Stimulated activated CD8-positive, alpha-beta memory T cell treated with anti-CD3 and anti-CD28 coated beads, Interleukin-12 subunit alpha, Interleukin-12 subunit beta, amount 100 ng/mL, for 24 hours (primary cell): ENCODE data around the gene ATP8A1.

ENCODE experiments used
- DNase-seq: peaks from one replicate; pipeline ENCODE4 v3.0.0-alpha.2; 2020; ENCODE audit errors: extremely low read depth

ATP8A1 gene

DNA sequence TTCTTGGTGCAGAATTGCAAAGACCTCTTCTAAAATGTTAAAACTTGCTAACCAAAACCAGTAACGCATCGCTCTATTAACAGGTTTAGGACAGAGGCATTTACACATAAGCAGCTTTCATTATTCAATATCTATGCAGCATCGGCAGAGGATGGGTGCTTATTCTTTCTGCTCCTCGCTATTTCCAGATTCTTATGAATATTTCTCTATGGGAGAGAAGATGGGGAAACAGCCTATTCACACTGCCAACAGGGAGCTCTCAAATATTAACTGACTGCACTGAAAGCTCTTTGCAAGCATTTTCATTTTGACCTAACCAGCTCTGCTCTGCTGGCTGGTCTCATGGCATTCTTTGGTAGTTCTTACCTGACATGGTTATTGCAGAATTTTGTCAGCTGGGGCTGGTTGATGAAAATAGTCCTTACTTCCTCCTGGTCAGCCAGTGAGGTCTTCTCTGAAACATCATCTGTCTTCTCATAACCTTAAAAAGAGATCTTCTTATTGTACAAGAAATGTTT is 30.2 kb downstream of the ATP8A1 start:
- DNase-seq: no peak

DNA sequence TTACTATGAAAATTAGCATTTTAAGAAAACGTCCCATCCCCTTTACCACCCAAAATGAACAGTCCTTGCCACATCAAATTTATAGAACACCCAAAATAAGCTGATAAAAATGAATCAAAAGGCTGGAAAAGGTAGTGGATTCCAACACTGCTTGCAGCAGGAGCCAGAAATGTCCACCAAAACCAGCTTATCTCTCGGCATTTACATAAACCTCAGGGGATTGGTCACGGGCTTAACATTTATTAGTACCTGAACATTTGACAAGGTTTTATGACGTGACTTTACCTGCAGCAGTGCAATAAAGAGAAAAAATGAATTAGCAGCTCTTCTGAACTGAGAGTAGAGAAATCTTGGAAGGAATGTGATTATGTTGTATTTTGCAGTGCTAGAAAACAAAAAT is 31.6 kb downstream of the ATP8A1 start:
- no peak for DNase-seq

DNA sequence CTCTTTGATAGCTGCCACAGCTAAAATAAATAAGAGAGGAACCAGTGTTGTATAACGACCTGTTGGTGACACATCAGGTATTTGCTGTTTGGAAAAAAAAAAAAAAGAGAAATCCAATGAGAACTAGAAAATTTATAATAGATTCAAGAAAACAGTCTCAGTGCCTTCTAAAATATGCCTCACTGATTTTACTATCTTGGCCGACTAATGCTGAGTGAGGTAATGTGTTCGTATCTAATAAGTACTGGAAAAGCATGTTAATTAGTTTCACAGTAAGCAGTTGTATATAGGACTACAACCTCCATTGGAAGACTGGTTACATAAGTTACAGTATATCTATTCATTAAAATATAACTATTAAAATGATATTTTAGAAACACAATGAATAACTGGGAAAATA is 32.4 kb downstream of the ATP8A1 start:
- DNase-seq: no peak

DNA sequence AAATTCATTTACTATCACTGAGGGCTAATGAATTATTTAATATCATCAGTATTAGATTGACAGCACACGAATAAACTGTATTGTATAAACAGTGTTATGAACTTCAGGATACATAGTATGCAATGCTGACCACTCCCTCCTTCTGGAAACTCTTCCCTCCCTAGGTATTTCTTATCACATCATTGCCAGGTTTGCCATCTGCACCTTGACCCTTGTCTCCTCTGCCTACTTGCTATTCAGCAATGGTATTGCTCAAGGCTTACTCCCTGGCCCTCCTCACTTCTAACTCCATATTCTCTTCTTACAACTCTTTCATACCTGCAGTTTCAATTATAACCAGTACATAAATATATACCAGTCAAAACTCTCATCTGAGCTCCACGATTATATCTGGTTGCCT is 38.9 kb downstream of the ATP8A1 start:
- no peak for DNase-seq

DNA sequence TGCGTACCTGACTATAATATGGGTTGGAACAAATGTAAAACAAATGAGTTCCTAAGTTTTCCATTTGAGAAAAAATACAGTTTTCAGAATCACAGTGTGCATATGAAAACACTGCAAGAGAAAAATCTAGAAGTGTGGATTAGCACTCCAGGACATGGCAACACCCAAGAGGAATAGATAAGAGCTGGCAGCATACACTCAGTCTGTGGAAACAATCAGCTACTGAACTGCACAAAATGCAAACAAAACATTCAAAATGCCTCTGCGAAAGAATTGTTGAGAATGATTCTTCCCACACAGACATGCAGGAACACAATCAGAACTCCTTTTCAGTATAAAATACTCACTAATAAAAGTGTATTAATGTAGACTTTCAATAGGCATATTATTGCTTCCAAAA is 39.9 kb downstream of the ATP8A1 start:
- no peak for DNase-seq

DNA sequence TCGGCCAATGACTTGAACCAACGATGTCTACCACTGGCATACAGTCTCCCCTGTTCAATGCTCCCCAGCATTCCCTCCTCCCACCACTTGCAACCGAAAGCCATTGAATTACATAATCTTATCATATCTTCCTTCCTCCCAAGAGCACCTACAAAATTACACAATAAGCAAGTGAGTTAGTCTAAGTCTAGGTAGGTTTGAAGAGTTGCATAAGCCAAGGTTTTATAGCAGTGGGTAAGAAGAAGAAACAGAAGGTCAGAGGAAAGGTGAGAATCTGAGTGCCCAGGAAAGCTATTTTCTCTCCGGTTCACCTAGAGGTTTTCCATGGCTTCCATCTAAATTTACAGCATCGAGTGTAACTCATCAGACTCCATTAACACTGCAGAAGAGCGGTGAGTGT is 40.3 kb downstream of the ATP8A1 start:
- DNase-seq: no peak

DNA sequence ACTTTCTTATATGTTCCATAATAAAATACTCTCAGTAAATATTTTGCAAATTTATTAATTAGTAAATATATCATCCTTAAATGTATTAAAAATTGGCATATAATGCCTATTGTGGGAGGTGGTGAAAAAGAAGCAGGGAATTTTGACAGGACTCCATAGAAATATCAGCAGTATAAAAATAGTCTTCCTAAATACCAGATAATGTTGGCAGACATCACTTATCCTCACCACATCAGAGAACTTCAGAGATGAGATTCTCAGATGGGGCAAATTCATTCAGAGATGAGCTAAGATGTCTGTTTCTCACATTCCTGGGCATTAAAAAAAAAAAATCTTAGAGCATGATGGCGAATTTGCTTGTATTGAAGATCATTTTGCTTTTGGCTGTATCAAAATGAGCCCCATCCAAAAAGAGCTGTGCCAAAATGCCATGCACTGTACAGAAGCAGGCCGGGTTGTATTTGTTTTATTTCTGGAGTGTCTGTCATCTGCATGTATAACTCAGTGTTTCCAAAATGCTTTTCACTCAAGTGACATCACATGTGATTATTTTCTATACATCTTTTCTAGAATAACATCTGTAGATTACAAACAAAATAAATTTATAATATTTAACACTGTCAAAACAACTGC is 41.7 kb downstream of the ATP8A1 start:
- DNase-seq: no peak

DNA sequence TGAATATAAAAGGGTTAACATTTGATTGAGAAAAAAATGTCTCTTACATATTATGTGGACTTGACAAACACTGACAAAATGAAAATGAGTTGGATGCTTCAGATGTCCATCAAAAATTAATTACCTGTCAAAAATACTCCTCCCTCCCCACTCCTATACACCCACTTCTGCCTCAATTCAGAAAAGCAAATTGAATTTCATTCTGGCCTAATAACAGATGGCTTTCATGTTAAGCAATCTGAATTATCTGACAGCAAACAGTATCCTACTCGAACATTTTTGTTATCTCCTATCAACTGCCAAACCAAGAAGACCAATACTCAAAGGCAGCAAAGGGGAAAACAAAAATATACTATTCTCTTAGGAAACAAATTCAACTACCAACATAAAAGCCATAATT is 44.0 kb downstream of the ATP8A1 start:
- no peak for DNase-seq

DNA sequence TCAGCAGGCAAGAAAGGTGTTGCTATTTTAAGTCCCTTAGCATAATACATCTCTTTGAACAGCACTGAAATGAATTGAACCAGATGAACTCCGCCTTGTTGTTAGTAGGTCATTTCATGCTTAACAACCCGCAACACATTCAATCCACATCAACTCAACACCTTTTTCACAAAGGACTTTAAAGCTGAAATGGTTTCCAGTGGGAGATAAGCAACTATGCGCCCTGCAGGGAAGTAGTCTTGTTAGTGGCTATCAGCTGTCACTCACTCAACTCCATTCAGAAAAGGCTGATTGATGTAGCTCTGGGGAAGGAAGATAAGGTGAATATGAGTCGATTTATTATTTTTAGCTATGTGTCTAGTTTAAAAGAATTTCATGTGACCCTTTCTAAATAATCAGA is 46.0 kb downstream of the ATP8A1 start:
- no peak for DNase-seq

DNA sequence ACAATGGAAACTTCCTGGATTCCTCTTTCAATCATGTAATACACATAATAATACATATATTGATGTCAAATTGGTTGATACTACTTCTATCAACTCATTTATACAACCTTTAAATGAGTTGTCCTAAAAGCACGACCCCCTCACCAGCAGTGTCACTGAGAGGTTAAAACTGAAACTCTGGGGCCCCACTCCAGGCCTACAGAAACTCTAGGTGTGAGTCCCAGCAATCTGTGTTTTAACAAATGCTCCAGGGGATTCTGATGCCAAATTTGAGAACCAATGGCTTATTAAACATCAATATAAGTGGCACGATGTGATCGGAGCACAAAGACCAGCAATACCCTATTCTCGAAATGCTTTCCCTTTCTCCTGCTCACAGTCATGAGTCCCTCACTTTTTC is 47.9 kb downstream of the ATP8A1 start:
- DNase-seq: no peak

DNA sequence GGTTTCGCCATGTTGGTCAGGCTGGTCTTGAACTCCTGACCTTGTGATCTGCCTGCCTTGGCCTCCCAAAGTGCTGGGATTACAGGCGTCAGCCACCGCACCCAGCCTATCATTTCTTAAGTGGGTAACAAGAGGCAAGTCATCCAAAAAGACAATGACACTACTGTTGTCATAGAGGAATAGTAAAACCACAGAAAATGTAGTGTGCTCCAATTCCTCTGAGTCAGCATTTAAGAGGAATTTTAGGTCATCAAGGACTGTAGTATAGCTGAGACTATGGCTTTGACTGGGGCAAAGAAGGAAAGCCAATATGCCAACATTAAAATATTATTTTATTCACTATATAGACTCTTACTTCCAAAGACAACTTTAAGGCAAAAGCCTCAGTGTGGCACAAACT is 48.4 kb downstream of the ATP8A1 start:
- DNase-seq: no peak

DNA sequence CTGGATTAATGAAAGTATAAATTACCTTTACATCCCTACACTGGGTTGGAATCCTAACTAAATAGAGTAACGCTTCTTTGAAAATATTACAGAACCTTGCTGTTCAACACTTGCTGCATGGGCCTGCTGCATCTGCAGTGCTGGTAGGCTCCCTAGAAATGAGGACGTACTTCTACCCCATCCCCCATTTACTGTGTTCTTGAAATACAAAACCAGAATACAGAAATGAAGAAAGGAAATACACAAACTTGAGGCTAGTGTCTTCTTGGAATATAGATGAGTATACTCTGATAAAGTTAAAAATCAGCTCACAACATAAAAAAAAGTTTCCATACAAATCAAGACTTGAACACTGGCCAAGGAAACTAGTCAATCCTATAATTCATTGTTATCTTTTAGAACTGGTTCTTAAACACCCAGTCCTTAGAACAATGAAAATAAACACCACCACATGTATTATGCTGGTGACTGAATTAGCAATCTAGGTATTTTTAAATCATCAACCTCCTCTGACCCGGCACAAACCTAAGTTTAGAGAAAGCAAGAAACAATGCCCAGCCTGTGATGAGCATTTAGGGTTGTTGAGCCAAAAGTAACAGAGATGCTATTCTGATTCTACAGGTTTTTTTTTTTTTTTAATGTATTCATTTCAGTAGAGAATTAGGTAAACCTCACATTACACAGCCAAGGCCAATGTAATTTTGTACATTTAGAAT is 49.7 kb downstream of the ATP8A1 start:
- DNase-seq: no peak

DNA sequence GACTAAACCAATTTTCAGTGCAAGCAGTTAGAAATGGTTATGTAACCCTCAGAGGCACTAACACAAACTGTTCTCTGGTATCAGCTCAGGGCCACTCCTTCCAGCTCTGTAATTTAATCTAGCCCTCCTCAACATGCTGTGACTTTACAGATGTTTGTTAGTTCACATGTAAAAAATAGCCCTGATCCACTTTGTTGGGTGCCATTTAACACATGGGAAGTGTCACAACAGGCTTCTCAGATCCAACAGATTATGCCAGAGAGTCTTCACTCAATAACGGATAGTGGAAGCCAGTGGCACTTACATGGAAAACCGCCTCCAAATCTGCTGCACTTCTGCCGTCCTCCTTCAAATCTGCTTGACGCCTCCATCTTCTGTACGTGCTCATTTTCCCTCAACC is 51.6 kb downstream of the ATP8A1 start:
- no peak for DNase-seq

DNA sequence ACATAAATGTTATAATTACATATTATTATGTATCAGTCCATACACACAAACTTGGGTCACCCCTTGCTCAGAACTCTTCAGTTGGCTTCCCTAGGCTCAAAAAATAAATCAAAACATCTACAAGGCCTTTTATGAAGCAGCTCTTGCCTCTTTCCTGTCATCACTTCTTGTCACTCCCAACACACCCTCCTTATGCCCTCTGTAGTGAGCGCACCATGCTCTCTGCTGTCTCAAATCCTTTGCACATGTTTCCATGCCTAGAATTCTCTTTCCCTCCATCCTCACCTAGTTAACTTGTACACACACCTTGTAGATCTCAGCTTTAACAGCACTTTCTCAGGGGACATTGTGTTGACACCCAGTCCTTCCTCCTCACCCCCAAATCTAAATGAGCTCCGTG is 53.0 kb downstream of the ATP8A1 start:
- no peak for DNase-seq

DNA sequence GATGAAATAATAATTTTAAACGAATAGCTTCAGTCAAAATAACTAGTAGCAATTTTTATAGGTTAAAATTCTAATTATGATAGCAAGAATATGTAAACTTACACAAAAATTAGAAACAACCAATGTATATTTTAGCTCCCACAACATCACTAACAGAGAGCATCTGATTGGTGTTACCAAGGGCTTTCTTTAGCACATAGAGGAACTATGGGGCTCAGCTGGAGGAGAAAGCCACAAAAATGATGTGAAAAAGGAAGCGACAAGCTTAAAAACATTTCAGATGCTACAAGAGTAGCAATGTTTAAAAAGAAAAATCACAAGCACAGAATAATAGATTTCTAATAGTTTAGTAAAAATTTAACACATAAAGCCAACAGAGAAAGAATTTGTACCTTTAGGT is 56.3 kb downstream of the ATP8A1 start:
- DNase-seq: no peak

DNA sequence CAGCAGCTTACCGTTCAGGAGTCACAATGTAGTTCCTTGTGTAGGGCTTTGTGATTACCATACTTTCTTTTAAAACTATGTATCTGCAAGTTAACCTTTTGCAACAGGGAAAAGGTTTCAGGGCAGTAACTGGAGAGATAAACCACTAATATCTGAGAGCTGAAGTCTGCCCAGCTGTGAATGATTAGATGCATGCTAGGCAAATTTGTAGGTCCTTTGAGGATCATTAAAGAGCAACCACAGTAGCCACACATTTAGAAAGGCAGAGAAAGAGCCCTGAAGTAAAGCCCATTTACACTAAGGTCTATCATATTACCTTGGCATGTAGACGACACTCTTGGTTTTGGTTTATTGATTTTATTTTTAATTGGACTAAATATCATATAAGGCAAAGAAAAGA is 60.0 kb downstream of the ATP8A1 start:
- DNase-seq: no peak

DNA sequence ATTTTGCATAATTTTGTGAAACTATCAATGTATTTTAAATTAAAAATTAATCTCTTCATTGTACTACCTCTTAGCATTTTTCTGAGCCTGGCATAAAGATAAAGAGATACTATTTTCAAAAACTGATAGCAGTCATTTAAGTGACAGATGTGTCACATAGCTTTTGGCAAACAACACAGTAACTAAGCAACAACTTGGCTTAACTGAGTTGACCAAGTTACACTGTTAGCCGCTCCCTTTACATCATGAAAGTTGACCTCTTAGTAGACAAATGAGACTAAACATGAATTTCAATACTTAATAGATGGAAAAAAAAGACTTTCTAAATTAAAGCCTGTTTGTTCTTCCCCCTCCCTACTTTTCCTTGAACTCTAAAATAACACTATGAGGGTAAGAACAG is 62.0 kb downstream of the ATP8A1 start:
- no peak for DNase-seq

DNA sequence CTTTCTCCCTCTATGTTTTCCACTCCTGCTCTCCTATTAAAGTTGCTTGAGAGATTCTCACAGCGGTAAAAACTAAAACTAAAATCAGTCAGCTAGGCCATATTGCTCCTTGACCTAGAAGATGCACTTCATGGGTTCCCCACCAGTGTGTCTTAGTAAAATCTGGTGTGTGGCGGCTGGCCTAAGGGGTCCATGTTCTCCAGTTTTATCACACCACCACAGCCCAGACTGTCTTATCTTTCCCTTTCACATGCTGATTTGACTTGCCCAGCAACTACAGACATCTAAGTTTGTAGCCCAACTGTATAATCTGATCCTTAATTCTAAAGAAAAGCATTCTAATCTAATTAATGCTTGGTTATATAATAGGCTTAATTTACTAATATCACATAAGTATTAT is 68.0 kb downstream of the ATP8A1 start:
- DNase-seq: no peak

DNA sequence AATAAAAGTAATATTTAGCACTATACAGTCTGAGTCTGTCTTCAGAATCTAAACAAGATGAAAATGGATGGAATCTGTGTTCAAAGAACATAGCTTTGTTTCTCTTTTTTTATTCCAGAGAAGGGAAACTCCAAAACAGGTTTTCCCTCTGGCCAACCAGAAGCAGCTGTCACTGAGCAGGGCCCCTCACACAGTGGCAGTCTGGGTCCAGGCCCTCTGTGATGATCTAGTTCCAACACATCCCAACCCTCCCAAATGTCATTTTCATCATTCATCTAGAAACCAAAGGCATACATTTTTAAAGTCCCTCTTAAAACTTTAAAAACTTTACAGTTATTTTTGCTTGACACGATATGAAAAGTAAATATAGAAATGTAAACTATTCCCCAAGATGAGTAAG is 70.1 kb downstream of the ATP8A1 start:
- DNase-seq: no peak

DNA sequence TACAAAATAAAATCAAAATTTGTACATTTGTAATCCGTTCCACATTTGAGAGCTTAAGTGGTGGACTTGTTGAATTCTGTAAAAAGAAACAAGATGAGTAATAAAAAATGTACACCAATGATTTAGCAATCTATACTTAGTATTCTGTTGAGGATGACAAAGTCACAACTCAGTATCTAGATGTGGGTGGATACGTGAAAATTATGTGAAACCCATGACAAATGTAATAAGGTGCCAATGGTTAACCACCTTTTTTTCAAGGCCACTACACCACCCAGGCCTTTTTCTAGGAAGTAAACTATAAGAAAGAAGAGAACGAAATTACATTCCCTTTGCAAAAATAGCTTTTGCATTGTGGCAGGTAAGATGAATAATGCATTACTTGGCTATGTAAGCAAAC is 77.0 kb downstream of the ATP8A1 start:
- DNase-seq: no peak

DNA sequence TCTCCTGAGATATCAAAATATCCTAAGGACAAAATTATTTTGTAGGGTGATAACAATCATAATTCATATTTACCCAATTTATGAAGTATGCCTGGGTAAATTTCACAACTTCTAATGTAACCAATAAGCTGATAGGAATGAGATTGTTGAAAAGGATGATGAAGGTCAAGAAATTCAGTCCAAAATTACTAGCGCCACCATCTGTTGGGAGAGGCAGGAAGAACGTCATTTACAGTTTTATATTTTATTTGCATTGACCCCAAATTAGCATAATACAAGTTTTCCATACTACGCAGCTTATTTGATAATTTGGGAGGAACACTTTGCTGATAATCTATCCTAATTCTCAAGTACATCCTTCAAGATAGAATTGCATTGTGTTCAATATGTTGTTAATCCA is 78.7 kb downstream of the ATP8A1 start:
- DNase-seq: no peak

DNA sequence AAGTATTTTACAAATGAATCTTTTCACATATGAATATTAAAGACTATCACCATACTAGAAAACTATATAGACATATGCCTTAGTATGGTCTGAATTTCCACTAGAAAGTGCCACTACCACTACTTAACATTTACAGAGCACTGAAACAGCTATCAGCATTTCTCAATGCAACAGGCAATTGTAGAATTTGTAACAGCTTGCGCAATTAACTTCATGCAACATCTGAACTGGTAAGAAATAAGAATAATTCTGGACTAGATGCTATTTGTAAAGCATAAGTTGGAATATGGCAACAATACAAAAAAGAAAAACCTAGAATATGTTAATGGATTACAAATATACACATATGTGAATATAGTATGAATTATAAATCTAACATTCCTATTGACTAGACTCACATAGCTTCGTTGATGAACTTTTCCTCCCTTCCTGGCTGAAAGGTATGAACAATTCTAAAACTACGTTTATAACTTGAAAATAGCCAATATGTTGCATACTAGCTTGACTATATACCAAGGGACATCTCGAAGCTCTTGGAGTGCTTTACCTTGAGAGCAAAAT is 82.0 kb downstream of the ATP8A1 start:
- no peak for DNase-seq

DNA sequence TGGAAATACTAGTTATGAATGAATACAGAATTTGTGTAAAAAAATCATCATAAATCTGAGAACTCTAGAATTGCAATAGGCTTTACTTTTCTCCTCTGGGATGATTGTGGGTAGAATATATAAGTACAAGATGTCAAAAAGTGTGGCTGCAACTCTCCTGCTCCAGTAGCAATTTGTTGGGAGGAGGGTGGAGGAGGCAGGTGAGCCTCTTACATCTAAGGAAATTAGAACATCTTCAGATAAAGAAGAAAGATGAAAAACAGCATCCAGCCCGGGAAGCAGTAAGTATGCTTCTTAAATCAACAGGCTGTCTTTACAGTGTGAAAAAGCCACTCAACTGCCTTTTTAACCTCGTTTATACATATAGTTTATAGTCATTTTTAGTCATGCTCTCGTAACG is 83.7 kb downstream of the ATP8A1 start:
- DNase-seq: no peak
